HepG2 (cell line): ENCODE data around the gene C20orf144. TPM values are rescaled to one million over a fixed set of nuclear protein-coding genes. Genes with fewer than 3 reads are reported as not detected.

Source experiments
- ATF4 ChIP-seq, 2 experiments: fragments of 450-650 bp in 1 of 2; sonication (generic) in 1 of 2; formaldehyde crosslinking; IDR thresholded peaks; 2 replicates each; pipeline versions ENCODE4 v1.5.0 to v1.8.0; 2020 to 2022; ENCODE audit warnings: mild to moderate bottlenecking in 1 of 2, missing genetic modification reagents in 1 of 2
- E2F2 ChIP-seq: sonication (generic); formaldehyde crosslinking; IDR thresholded peaks from 2 replicates; pipeline ENCODE4 v1.4.0; 2020; ENCODE audit warnings: missing genetic modification reagents, borderline replicate concordance
- GATA4 ChIP-seq: sonication (generic); IDR thresholded peaks from 2 replicates; pipeline ENCODE4 v1.6.1; 2016; ENCODE audit warnings: antibody characterized with exemption, low read depth, borderline replicate concordance
- GATAD2A ChIP-seq: IDR thresholded peaks from 2 replicates; pipeline ENCODE4 v1.6.1; 2016
- JUN ChIP-seq: sonication (generic); formaldehyde crosslinking; IDR thresholded peaks from 2 replicates; pipeline ENCODE4 v1.4.0; 2020; ENCODE audit warnings: mild to moderate bottlenecking, missing genetic modification reagents
- MED1 ChIP-seq: sonication (generic); formaldehyde crosslinking; IDR thresholded peaks from 2 replicates; pipeline ENCODE4 v1.4.0; 2020; ENCODE audit warnings: missing genetic modification reagents
- NONO ChIP-seq, 2 experiments: fragments of 450-650 bp in 1 of 2; sonication (generic) in 1 of 2; formaldehyde crosslinking in 1 of 2; IDR thresholded peaks in 1 of 2; conservative IDR thresholded peaks in 1 of 2; 2 replicates each; pipeline versions ENCODE4 v1.6.1 to v1.8.0; 2017 to 2022; ENCODE audit warnings: mild to moderate bottlenecking in 1 of 2, missing genetic modification reagents in 1 of 2, moderate library complexity in 1 of 2
- NR2F2 ChIP-seq: IDR thresholded peaks from 2 replicates; pipeline ENCODE4 v1.6.1; 2012; ENCODE audit warnings: low read depth, inconsistent platforms, borderline replicate concordance
- RBAK ChIP-seq: sonication (generic); formaldehyde crosslinking; IDR thresholded peaks from 2 replicates; pipeline ENCODE4 v1.5.1; 2020; ENCODE audit warnings: mild to moderate bottlenecking, missing genetic modification reagents
- SP4 ChIP-seq: sonication (generic); formaldehyde crosslinking; IDR thresholded peaks from 2 replicates; pipeline ENCODE4 v1.8.1; 2023; ENCODE audit warnings: mild to moderate bottlenecking, missing genetic modification reagents
- ZBTB49 ChIP-seq: sonication (generic); formaldehyde crosslinking; IDR thresholded peaks from 2 replicates; pipeline ENCODE4 v1.4.0; 2020; ENCODE audit warnings: missing genetic modification reagents, borderline replicate concordance
- ZNF224 ChIP-seq: sonication (generic); formaldehyde crosslinking; IDR thresholded peaks from 2 replicates; pipeline ENCODE4 v1.5.0; 2020; ENCODE audit warnings: mild to moderate bottlenecking, missing genetic modification reagents
- ZNF431 ChIP-seq: sonication (generic); formaldehyde crosslinking; IDR thresholded peaks from 2 replicates; pipeline ENCODE4 v1.9.0; 2022; ENCODE audit warnings: missing genetic modification reagents, low read depth, mild to moderate bottlenecking, borderline replicate concordance
- ZNF510 ChIP-seq: sonication (generic); formaldehyde crosslinking; IDR thresholded peaks from 2 replicates; pipeline ENCODE4 v1.4.0; 2020; ENCODE audit warnings: low read depth, mild to moderate bottlenecking, missing genetic modification reagents
- ZNF558 ChIP-seq: sonication (generic); formaldehyde crosslinking; IDR thresholded peaks from 2 replicates; pipeline ENCODE4 v1.9.0; 2022; ENCODE audit warnings: mild to moderate bottlenecking, missing genetic modification reagents, borderline replicate concordance
- ZNF652 ChIP-seq: IDR thresholded peaks from 2 replicates; pipeline ENCODE4 v1.6.1; 2016; ENCODE audit warnings: low read depth, borderline replicate concordance
- ZNF768 ChIP-seq: sonication (generic); formaldehyde crosslinking; IDR thresholded peaks from 2 replicates; pipeline ENCODE4 v1.4.0; 2020; ENCODE audit warnings: missing genetic modification reagents
- ZNF788 ChIP-seq: sonication (generic); formaldehyde crosslinking; IDR thresholded peaks from 2 replicates; pipeline ENCODE4 v1.5.0; 2020; ENCODE audit warnings: mild to moderate bottlenecking, missing genetic modification reagents, borderline replicate concordance
- polyA plus RNA-seq, 8 experiments: library from polyadenylated mRNA; depleted of rRNA in 3 of 8; stranded (reverse) in 7 of 8; unstranded in 1 of 8; fragments of >200 nt; fragmentation: Illumina TruSeq in 4 of 8; extraction: Trizol in 4 of 8; gene quantifications; 2 replicates each; pipeline versions ENCODE4 v1.2.1 to v1.2.3, GENCODE V29; 2011 to 2016; ENCODE audit warnings: low read depth in 4 of 8, missing spikeins in 1 of 8, mixed read lengths in 1 of 8; ENCODE audit not compliant: insufficient read depth in 1 of 8
- total RNA-seq, 5 experiments: library from RNA; depleted of rRNA; stranded (reverse); fragments of >200 nt; fragmentation: Illumina TruSeq; extraction: Trizol; gene quantifications; 2 replicates each; pipeline ENCODE4 v1.2.3, GENCODE V29; 2016; ENCODE audit warnings: low read depth in 1 of 5
- TF ChIP-seq, protein P1 (sequence below): sonication (generic); IDR thresholded peaks from 2 replicates; pipeline ENCODE4 v1.6.1; 2016; ENCODE audit warnings: low read depth, borderline replicate concordance

The C20orf144 gene
- total and polyA plus RNA-seq, 2 of the 13 experiments (the other 11 are each of a cell fraction or from before 2014, with no cell fraction given): 0.09 to 0.16 TPM

- TF ChIP-seq JUN (no peak), GATAD2A (CRISPR knock-in tag) (peak; percentile 26; the same call in 1 of the 2 replicates), ZNF768 (CRISPR knock-in tag) (peak; percentile 99), NONO (IDR thresholded peaks at IDR 0.05) (no peak), NONO (CRISPR knock-in tag; conservative IDR thresholded peaks at IDR 0.05) (peak; percentile 53; the same call in 1 of the 2 replicates), ZNF510 (no peak), MED1 (CRISPR knock-in tag) (no peak), GATA4 (0 out of 2 replicates have a peak, but pooled peaks have one; percentile 9), NR2F2 (no peak), ZNF224 (CRISPR knock-in tag) (peak; percentile 38; the same call in 1 of the 2 replicates), ZNF431 (0 out of 2 replicates have a peak, but pooled peaks have one; percentile 44), ZNF652 (CRISPR knock-in tag) (peak; percentile 97), ZNF788 (CRISPR knock-in tag) (0 out of 2 replicates have a peak, but pooled peaks have one; percentile 64), SP4 (0 out of 2 replicates have a peak, but pooled peaks have one; percentile 48), ZBTB49 (CRISPR knock-in tag) (no peak), E2F2 (no peak), RBAK (no peak), ZNF558 (CRISPR knock-in tag) (peak; percentile 66; the same call in 1 of the 2 replicates), ATF4 (CRISPR knock-in tag; IDR thresholded peaks at IDR 0.05) (0 out of 4 replicates have a peak, but pooled peaks of 1 of the 2 experiments have one; percentile 48)
- TF ChIP-seq, protein P1, sequence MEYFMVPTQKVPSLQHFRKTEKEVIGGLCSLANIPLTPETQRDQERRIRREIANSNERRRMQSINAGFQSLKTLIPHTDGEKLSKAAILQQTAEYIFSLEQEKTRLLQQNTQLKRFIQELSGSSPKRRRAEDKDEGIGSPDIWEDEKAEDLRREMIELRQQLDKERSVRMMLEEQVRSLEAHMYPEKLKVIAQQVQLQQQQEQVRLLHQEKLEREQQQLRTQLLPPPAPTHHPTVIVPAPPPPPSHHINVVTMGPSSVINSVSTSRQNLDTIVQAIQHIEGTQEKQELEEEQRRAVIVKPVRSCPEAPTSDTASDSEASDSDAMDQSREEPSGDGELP: peak; percentile 78; the same call in 1 of the 2 replicates
Observed at GRCh38 chr20:33672426-33673113, 10.4 kb downstream of the C20orf144 start (continued).
